Colonic mucosa (tissue), 4 donors: Measurements from ENCODE around the gene FMN1. TPM values are rescaled to one million over a fixed set of nuclear protein-coding genes. Genes with fewer than 3 reads are reported as not detected.

Source experiments
- DNase-seq: peaks from one replicate; pipeline ENCODE4 v3.0.0-alpha.2; 2020
- H3K27ac ChIP-seq: fragments of 200-600 bp; one replicate; pipeline ENCODE4 v1.8.0; 2021
- H3K27me3 ChIP-seq: fragments of 200-600 bp; one replicate; pipeline ENCODE4 v1.8.0; 2021
- H3K36me3 ChIP-seq: fragments of 200-600 bp; one replicate; pipeline ENCODE4 v1.8.0; 2021
- H3K4me1 ChIP-seq: fragments of 200-600 bp; one replicate; pipeline ENCODE4 v1.8.0; 2021; ENCODE audit warnings: mild to moderate bottlenecking
- H3K4me3 ChIP-seq: fragments of 200-600 bp; one replicate; pipeline ENCODE4 v1.8.0; 2021
- H3K9ac ChIP-seq, 2 donors: one replicate each; pipeline ENCODE4 v1.7.0; 2013; ENCODE audit warnings: control low read depth in 2 of 2, low read depth in 2 of 2, low read length in 2 of 2
- H3K9me3 ChIP-seq: fragments of 200-600 bp; one replicate; pipeline ENCODE4 v1.8.0; 2021
- intact Hi-C: fragments of 100-400 bp; cut with DNase I; formaldehyde crosslinking; loops from one replicate; pipeline ENCODE4 v1.14.1; 2022
- total RNA-seq, 2 donors: library from RNA; stranded (reverse); fragmentation: NEBNext Ultra II Directional in 1 of 2; extraction: Animal tissue kit (Norgen Biotek cat#: 25700) in 1 of 2; gene quantifications; one replicate each; pipeline ENCODE4 v1.2.1, GENCODE V29; 2021
- TF ChIP-seq, protein P1 (sequence below): fragments of 200-600 bp; IDR thresholded peaks from one replicate; pipeline ENCODE4 v1.8.0; 2022; ENCODE audit warnings: antibody characterized with exemption, mild to moderate bottlenecking
- donor health status: healthy.
- donor health status: DM: no; HTN: no; CAD: no.
- donor health status: DM: no; HTN: no; CAD: no.

FMN1 gene
- total RNA-seq, 2 donors from 2014 or later, result 23.5 to 32.0 TPM

DNA sequence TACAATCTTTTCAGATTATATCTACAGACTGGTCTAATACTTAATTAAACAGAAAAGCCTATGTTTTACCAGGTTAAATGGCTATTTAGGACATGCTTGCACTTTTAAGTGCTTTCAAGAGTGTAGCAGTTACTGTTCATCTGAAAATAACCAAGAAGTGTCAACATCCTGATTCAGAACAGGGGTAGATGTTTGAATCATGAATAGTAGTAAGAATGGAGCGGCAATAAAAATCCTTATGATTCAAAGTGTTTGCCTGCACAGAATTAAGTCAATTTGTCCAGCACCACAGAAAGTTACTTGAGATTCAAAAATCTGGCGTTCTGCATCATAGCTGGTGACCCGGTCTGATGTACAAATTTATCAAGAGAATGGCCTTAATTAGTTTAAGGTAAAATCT lies 428.4 kb downstream of the FMN1 start:
- Histone ChIP-seq H3K27me3 (no peaks in the 10 kb centered on the region), H3K4me3 (no peak overlapping the region), H3K9ac (no peak overlapping the region), H3K9me3 (no peaks in the 10 kb centered on the region), H3K36me3 (no peaks in the 10 kb centered on the region), H3K27ac (no peak overlapping the region), H3K4me1 (no peaks in the 10 kb centered on the region)
- TF ChIP-seq, protein P1, sequence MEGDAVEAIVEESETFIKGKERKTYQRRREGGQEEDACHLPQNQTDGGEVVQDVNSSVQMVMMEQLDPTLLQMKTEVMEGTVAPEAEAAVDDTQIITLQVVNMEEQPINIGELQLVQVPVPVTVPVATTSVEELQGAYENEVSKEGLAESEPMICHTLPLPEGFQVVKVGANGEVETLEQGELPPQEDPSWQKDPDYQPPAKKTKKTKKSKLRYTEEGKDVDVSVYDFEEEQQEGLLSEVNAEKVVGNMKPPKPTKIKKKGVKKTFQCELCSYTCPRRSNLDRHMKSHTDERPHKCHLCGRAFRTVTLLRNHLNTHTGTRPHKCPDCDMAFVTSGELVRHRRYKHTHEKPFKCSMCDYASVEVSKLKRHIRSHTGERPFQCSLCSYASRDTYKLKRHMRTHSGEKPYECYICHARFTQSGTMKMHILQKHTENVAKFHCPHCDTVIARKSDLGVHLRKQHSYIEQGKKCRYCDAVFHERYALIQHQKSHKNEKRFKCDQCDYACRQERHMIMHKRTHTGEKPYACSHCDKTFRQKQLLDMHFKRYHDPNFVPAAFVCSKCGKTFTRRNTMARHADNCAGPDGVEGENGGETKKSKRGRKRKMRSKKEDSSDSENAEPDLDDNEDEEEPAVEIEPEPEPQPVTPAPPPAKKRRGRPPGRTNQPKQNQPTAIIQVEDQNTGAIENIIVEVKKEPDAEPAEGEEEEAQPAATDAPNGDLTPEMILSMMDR, result no peak
- intact Hi-C loops, result no loop called here
- no peak for DNase-seq

DNA sequence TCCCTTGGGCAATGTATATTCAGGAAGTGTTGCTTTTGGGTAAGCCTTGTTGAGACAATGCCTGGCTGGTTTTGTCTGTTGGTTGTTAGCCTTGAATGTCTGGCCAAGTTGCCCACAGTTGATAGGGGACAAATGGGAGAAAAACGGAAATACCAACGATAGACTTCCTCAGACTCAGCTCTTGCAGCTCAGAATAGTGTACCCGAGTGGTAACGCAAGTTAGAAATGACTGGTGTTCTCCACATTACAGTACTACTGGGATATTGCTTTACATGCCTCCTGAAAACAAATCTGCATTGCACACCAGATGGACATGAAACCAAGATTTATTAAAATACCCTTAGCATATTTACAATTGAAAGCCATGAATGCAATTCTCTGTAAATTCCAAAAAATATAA lies 429.3 kb downstream of the FMN1 start:
- no peaks in the 10 kb centered on the region for H3K36me3 ChIP-seq
- intact Hi-C loops, result no loop called here
- no peak overlapping the region for H3K4me3 ChIP-seq
- H3K27me3 ChIP-seq, result no peaks in the 10 kb centered on the region
- no peak for DNase-seq
- H3K4me1 ChIP-seq, result no peaks in the 10 kb centered on the region
- H3K27ac ChIP-seq, result no peak overlapping the region
- no peak overlapping the region for H3K9ac ChIP-seq
- TF ChIP-seq, protein P1, result no peak
- no peaks in the 10 kb centered on the region for H3K9me3 ChIP-seq

DNA sequence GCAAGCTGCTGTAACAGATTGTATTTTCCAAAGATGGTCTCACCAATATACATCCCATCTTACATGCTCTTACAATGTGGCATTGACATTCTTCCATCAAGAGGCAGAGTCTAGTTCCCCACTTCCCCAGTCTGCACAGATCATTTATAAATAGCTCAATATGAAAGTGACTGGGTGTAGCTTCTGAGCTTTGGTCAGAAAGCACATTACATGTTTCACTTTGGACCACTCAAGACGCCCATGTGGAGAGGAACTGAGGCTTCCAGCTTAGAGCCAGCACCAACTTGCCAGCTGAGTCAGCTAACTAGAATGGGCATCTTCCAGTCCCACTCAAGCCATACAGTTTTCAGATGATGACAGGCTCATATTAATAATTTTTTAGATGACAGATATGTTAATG lies 431.2 kb downstream of the FMN1 start:
- TF ChIP-seq, protein P1, result no peak
- intact Hi-C loops, result no loop called here
- no peak overlapping the region for H3K9ac ChIP-seq
- H3K4me3 ChIP-seq, result no peak overlapping the region
- no peak for DNase-seq
- H3K27me3 ChIP-seq, result no peaks in the 10 kb centered on the region
- no peak overlapping the region for H3K27ac ChIP-seq
- H3K36me3 ChIP-seq, result no peaks in the 10 kb centered on the region
- H3K9me3 ChIP-seq, result no peaks in the 10 kb centered on the region
- H3K4me1 ChIP-seq, result no peaks in the 10 kb centered on the region

DNA sequence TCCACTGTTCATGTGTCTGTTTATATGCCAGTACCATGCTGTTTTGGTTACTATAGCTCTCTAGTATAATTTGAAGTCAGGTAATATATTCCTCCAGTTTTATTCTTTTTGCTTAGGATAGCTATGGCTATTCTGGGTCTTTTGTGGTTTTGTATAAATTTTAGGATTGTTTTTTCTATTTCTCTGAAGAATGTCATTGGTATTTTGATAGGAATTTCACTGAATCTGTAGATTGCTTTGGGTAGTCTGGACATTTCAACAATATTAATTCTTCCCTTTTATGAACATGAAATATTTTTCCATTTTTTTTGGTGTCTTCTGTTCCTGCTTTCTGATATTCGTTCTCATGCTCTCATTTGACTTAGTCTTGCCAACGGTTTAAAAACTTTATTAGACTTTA lies 437.1 kb downstream of the FMN1 start:
- Histone ChIP-seq H3K9me3 (no peaks in the 10 kb centered on the region), H3K27ac (no peak overlapping the region), H3K4me3 (no peak overlapping the region), H3K4me1 (no peaks in the 10 kb centered on the region), H3K36me3 (no peaks in the 10 kb centered on the region), H3K9ac (no peak overlapping the region), H3K27me3 (no peaks in the 10 kb centered on the region)
- TF ChIP-seq, protein P1, result no peak
- intact Hi-C loops, result no loop called here
- no peak for DNase-seq

DNA sequence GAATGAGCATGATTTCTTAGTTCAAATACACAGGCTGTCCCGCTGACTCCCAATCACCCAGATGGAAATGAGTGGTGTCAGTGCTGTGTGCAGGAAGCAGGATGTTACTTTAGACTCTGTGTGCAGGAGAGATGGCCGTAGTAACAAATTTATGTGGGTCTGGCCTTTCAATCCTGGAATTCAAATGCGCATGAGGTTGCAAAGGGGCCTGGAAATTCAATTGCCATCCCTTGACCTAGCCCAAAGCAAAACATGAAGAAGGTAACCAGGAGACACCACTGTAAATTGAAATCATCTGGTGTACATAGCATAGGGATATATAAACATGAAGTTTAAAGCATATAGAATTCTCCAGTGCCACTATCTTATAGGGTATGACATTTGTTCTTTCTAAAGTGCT lies 443.5 kb downstream of the FMN1 start:
- intact Hi-C loops, result no loop called here
- no peaks in the 10 kb centered on the region for H3K4me1 ChIP-seq
- no peaks in the 10 kb centered on the region for H3K9me3 ChIP-seq
- TF ChIP-seq, protein P1, result no peak
- no peaks in the 10 kb centered on the region for H3K36me3 ChIP-seq
- H3K27ac ChIP-seq, result no peak overlapping the region
- DNase-seq, result no peak
- H3K4me3 ChIP-seq, result no peak overlapping the region
- H3K27me3 ChIP-seq, result no peaks in the 10 kb centered on the region
- H3K9ac ChIP-seq, result no peak overlapping the region

DNA sequence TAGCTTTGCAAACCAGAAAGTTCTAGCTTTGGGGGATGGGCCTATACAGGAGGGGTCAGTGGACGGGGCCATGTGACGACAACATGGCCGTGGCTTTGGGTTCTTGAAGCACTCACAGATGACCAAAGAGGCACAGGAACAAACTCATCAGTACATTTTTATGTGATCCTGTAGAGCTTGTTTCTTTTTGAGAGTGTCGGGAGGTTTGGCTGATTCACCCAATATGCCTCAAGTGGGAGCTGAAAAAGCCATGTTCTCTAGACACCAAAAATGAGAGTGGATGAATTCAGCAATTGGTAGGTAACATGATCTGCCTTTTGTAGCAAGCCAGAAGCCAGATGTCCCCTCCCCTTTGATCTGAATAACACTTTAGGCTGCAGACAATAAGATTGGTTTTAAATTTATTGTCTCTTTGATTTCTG lies 446.6 kb downstream of the FMN1 start:
- DNase-seq, result no peak
- TF ChIP-seq, protein P1, result no peak

More for the DNA sequence above, 446.6 kb downstream of the FMN1 start:
- no peaks in the 10 kb centered on the region for H3K4me1 ChIP-seq
- intact Hi-C loops, result no loop called here
- H3K9ac ChIP-seq, result no peak overlapping the region
- no peak overlapping the region for H3K27ac ChIP-seq
- H3K4me3 ChIP-seq, result no peak overlapping the region
- H3K36me3 ChIP-seq, result no peaks in the 10 kb centered on the region
- H3K9me3 ChIP-seq, result no peaks in the 10 kb centered on the region
- no peaks in the 10 kb centered on the region for H3K27me3 ChIP-seq
